Activated T-cell treated with anti-CD3 and anti-CD28 coated beads, Interleukin-2, amount 50 U/mL, for 4 hours (primary cell): ENCODE results near the gene SLIT3. TPM values are rescaled to one million over a fixed set of nuclear protein-coding genes. Genes with fewer than 3 reads are reported as not detected.

Experiments used
- ATAC-seq, 2 donors: fragments of 200-7000 bp; cut with Tn5 transposase; one replicate each; pipeline ENCODE4 v1.10.0; 2021
- DNase-seq: peaks from one replicate; pipeline ENCODE4 v3.0.0-alpha.2; 2020
- H3K27me3 Mint-ChIP-seq: one replicate; pipeline ENCODE4 v1.8.0; 2021; ENCODE audit warnings: low read depth, mixed read lengths
- H3K36me3 Mint-ChIP-seq: one replicate; pipeline ENCODE4 v1.8.0; 2022; ENCODE audit warnings: mixed read lengths; ENCODE audit not compliant: insufficient read depth
- H3K4me1 Mint-ChIP-seq: one replicate; pipeline ENCODE4 v1.8.0; 2021; ENCODE audit warnings: low read depth, mixed read lengths
- H3K4me3 Mint-ChIP-seq: one replicate; pipeline ENCODE4 v1.8.0; 2021; ENCODE audit warnings: mild to moderate bottlenecking, moderate library complexity, mixed read lengths
- H3K9me3 Mint-ChIP-seq: one replicate; pipeline ENCODE4 v1.8.0; 2021; ENCODE audit warnings: mixed read lengths
- total RNA-seq, 3 donors: library from RNA; stranded (reverse); gene quantifications; one replicate each; pipeline ENCODE4 v1.2.1, GENCODE V29; 2021

SLIT3 gene
- total RNA-seq, 3 donors from 2014 or later = 0.03 to 0.16 (median 0.03) TPM

DNA sequence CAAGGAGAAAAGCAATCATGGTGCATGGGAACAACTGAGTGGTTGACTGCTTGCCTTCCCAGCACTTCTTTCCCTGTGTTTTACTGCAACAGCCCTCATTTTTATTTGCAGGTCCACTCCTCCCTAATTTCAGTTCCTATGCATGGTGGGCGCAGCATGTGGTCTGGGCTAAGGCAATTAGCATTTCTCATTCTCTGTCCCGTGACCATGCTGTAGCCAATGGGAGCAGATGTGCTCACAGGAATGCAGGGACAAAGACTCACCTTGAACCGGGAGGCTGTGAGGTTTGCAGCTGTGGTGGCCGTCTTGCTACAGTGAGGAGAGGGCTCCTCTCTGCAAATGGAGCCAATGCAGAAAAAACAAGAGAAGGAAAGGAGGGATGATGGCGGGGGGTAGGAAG, 315.5 kb downstream of the SLIT3 start:
- ATAC-seq = no peak
- H3K27me3 Mint-ChIP-seq = peaks cover 10% of the 10 kb centered on the region

DNA sequence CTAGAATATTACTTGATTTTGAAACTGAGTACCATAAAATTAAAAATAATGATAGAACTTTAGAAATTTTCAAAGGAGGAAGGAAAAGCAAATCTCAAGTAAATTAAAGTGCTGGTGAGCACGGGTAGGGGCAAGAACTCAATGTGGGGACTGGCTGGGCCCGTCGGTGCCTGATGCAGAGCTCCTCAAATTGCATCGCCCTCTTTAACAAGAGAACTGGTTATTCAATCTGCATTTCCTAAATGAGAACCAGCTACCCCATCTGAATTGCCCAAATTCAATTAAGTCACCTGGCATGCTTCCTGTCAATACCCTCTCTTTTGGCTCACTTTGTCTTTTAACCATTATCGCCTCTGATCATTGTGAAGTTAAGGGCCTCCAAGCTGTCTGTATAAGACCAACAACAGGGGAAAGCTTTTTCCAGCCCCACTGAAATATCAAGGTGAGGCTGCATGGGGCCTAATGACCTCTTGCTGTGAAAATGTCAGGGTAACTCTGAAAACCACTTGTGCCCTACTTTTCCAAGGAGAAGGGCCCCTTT, 316.7 kb downstream of the SLIT3 start:
- ATAC-seq (no peak), DNase-seq (no peak)
- Mint-ChIP-seq H3K36me3 (no peaks in the 10 kb centered on the region), H3K9me3 (no peaks in the 10 kb centered on the region), H3K4me1 (no peaks in the 10 kb centered on the region), H3K4me3 (no peak overlapping the region), H3K27me3 (peaks cover 10% of the 10 kb centered on the region)

More for the DNA sequence above, 315.5 kb downstream of the SLIT3 start:
- no peaks in the 10 kb centered on the region for H3K4me1 Mint-ChIP-seq
- no peak for DNase-seq
- H3K4me3 Mint-ChIP-seq = no peak overlapping the region
- H3K36me3 Mint-ChIP-seq = no peaks in the 10 kb centered on the region
- H3K9me3 Mint-ChIP-seq = no peaks in the 10 kb centered on the region

DNA sequence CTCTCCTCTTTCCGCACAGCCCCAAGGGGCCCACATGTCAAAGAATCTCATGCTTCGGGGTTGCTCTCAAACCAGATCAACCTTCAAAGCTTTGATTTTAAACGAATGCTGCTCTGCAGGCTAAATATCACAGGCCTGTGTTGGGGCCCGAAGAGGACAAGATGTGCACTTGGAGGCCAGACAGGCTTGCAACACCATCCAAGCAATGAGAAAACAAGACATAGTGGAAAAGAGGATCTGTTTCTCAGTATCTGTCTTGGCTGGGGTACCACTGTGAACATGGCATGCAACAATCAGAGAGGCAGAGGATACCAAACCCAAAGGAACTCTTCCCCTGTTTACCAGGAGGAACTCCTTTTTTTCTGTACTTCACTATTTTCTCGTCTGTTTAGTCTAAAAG, 321.8 kb downstream of the SLIT3 start:
- peaks cover 15% of the 10 kb centered on the region for H3K27me3 Mint-ChIP-seq
- no peaks in the 10 kb centered on the region for H3K4me1 Mint-ChIP-seq
- no peaks in the 10 kb centered on the region for H3K9me3 Mint-ChIP-seq
- H3K36me3 Mint-ChIP-seq = no peaks in the 10 kb centered on the region
- no peak overlapping the region for H3K4me3 Mint-ChIP-seq
- no peak for DNase-seq
- no peak for ATAC-seq

DNA sequence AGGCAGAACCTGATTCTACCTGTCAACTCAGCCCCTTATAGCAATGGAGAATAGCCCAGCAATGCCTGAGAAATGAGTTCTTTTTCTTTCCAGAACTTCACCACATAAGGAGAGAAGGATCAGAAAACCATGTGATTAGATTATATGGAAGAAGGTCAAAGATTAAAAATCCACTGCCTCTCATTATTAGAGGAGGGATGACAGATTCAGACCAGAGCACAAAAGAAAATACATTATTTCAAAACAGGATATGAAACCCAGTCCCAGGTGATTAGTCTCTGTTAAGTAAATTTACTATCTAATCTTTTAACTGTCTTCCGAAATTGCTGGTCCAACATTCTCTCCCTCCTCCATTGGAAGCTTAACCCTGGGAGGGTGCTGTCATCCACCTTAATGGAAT, 322.4 kb downstream of the SLIT3 start:
- ATAC-seq (no peak), DNase-seq (no peak)
- H3K4me1 Mint-ChIP-seq = no peaks in the 10 kb centered on the region
- no peaks in the 10 kb centered on the region for H3K9me3 Mint-ChIP-seq
- peaks cover 21% of the 10 kb centered on the region for H3K27me3 Mint-ChIP-seq
- H3K4me3 Mint-ChIP-seq = no peak overlapping the region
- no peaks in the 10 kb centered on the region for H3K36me3 Mint-ChIP-seq

DNA sequence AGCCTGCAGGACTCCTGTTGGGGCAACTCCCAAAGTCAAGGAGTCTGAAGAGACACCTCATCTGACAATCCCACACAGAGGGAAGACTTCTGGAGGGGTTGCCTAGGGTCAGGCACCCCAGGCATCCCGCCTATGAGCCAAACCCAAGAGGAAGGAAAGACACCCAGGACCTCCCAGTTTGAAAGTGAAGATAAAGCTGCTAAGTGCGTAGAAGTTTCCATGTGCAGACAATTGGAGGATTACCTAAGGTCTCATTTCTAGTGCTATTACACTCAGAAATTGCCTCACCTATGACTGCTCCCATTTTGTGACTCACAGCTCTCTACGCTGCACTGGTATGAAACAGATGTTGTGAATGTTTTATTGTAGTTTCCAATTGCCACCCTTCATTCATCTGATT, 322.9 kb downstream of the SLIT3 start:
- Mint-ChIP-seq H3K4me3 (no peak overlapping the region), H3K9me3 (no peaks in the 10 kb centered on the region), H3K4me1 (no peaks in the 10 kb centered on the region), H3K36me3 (no peaks in the 10 kb centered on the region), H3K27me3 (peaks cover 22% of the 10 kb centered on the region)
- ATAC-seq (no peak), DNase-seq (no peak)

DNA sequence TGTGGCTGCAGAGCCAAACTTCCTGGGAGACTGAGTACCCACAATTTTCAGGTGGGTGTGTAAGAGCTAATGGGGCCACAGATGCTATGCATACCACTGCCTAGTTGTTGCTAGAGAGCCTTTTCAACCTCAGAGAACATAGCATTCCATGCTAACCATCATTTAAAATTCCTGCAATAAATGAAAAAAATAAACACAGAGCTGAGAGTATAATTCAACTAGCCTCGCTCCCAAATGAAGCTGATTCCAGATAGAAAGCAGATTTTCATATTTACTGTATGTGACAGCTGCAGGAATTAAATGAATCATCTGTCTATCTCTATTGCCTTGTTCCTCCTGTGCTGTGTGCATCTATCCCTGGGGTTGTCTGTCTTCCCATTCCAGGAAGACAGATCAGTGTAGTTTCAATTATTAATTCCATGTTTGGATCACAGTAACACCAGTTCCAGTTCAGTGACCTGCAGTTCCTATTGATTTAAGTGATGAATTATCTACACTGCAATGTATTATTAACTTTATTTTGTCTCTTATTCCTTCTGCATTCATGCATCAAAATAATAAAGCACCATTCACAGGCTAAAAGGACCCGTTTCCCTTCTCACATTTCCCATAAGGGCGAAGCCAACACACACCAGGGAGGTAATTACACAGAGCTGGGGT, 324.5 kb downstream of the SLIT3 start:
- Mint-ChIP-seq H3K36me3 (no peaks in the 10 kb centered on the region), H3K4me1 (no peaks in the 10 kb centered on the region), H3K27me3 (peaks cover 22% of the 10 kb centered on the region), H3K4me3 (no peak overlapping the region), H3K9me3 (no peaks in the 10 kb centered on the region)
- DNase-seq = no peak
- no peak for ATAC-seq

DNA sequence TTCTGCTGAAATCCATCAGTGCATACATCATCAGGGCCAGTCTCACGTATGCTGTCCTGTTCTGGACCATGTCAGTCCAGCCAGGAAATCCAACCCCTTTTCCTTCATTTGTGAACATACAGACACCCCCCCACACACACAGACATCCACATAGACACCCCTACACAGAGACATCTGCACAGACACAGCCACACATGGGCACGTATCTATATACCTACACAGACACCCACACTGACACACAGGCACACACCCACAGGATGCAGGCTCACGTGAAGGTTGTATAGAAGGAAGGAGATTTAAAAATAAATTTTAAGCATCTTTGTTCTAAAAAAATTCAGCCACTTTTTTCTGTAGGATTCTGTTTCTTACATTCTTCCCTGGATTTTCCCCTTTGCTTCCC, 325.6 kb downstream of the SLIT3 start:
- H3K4me3 Mint-ChIP-seq = no peak overlapping the region
- no peaks in the 10 kb centered on the region for H3K36me3 Mint-ChIP-seq
- H3K27me3 Mint-ChIP-seq = peaks cover 22% of the 10 kb centered on the region

DNA sequence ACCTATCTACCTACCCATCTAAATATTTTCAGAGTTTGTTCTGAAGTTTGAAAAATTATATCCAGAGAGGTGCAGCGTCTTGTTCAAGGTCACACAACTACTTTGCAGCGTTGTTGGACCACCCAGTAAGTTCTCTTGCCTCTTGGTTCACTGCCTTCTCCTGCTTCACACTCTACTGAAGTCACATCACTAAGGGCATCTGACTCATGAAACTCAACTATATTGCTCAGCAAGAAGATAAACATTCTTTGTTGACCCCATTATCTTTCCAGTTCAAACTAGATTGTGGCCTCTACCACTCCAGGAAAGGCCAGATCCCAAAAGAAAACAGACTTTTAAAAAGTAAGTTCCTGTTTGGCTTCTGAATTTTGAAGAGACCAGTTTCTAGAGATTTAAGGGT, 326.9 kb downstream of the SLIT3 start:
- H3K27me3 Mint-ChIP-seq = peaks cover 22% of the 10 kb centered on the region
- no peak for ATAC-seq
- H3K9me3 Mint-ChIP-seq = no peaks in the 10 kb centered on the region
- DNase-seq = no peak
- H3K4me3 Mint-ChIP-seq = no peak overlapping the region
- no peaks in the 10 kb centered on the region for H3K4me1 Mint-ChIP-seq
- H3K36me3 Mint-ChIP-seq = no peaks in the 10 kb centered on the region

More for the DNA sequence above, 325.6 kb downstream of the SLIT3 start:
- no peak for ATAC-seq
- DNase-seq = no peak
- Mint-ChIP-seq H3K4me1 (no peaks in the 10 kb centered on the region), H3K9me3 (no peaks in the 10 kb centered on the region)

DNA sequence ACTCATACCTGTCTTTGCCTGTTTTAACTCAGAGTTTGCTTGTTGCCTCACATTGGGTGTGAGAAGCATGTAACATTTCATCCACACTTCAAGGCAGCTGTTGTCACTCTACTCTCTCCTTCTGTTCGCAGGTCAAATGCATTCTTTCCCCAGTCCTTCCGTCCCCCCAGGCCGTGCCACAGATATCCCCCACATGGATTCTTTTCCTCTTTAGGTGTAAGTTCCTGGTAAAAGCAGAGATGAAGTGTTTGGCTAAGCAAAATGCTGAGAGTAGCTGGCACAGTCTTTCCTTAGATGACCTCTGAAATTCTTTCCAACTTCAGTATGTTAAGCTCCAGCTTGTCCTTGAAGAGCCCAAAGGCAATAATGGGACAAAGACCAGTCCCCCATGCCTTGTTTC, 328.2 kb downstream of the SLIT3 start:
- Mint-ChIP-seq H3K36me3 (no peaks in the 10 kb centered on the region), H3K4me3 (no peak overlapping the region), H3K27me3 (peaks cover 28% of the 10 kb centered on the region), H3K9me3 (no peaks in the 10 kb centered on the region), H3K4me1 (no peaks in the 10 kb centered on the region)
- ATAC-seq (no peak), DNase-seq (no peak)

DNA sequence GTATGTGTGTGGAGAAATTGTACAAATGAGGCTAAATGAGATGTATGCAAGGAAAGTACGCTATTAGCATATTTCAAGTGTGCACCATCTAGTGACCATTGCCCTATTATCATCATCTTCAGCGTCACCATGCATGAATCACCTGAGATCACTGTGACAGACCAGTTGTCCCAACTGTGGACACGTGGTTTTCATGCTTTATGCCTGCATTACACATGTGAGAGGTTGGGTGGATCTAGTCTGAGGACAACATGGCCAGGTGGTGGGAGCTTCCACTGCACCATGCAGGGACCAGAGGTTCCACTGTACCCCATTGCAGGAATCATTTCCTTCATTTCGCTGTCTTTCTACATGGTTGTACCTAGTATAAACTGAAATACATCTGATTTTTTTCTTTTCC, 329.8 kb downstream of the SLIT3 start:
- Mint-ChIP-seq H3K9me3 (no peaks in the 10 kb centered on the region), H3K36me3 (no peaks in the 10 kb centered on the region), H3K27me3 (peaks cover 28% of the 10 kb centered on the region), H3K4me3 (no peak overlapping the region), H3K4me1 (no peaks in the 10 kb centered on the region)
- no peak for ATAC-seq
- DNase-seq = no peak

DNA sequence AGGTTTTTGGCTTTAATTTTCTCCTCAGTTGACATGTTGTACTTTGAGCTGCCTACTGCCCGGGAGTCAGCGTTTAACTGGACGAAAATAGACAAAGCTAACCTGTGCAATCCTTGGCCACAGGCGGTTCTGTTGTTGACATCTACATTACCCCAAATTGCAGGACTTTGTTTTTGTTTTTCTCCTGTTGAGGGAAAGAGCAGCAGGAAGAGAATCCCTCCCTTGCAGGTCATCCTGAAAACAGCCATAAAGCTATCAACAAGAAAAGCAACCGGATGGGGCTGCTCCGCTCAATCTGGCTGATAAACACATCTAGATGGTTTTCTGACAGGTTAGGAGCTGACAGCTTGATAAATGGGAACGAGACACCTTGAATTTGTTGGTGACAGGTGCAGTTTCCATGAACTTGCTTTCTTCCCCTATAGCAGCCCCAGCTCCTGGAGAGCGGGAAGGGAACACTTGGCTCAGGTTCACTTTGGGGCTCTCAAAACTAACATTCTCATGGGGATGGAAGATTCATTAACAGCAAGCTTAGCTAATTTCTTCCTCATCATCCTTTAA, 331.5 kb downstream of the SLIT3 start:
- no peaks in the 10 kb centered on the region for H3K36me3 Mint-ChIP-seq
- DNase-seq = no peak
- no peaks in the 10 kb centered on the region for H3K4me1 Mint-ChIP-seq
- no peaks in the 10 kb centered on the region for H3K9me3 Mint-ChIP-seq
- ATAC-seq = no peak
- H3K4me3 Mint-ChIP-seq = no peak overlapping the region
- peaks cover 19% of the 10 kb centered on the region for H3K27me3 Mint-ChIP-seq

DNA sequence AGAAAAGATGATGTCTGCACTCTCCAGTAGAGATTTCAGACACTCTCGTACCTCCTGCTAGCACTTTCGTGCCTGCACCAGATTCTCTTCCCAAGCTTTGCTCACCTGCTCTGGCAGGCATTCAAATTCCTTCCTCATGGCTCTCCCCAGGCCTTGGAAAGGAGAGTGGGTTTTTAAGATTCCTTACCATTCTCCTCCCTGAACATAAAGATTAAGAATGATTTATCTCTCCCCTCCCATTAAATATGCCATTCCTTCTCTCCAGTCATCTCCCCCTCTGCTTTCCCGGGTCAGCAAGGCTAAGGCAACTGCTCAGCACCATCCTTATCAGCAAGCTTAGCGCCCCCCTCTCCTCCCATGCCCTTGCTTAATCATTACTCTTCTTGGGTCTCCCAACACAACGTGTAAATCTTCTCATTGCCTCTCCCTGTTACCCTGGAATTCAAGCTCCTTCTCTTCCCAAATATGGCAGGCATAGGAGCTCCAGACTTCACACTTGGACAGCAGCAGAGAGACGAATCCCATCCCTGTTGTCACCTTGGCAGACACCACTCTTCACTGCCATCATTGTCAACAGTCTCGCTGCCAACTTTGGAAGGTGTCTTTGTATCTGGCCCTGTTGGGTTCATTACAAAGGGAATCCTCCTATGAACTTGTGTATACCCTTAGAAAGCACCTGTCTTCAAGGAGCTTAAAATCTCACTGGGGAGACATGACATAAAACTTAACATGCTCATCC, 332.9 kb downstream of the SLIT3 start:
- H3K36me3 Mint-ChIP-seq = no peaks in the 10 kb centered on the region
- no peak for DNase-seq
- no peaks in the 10 kb centered on the region for H3K4me1 Mint-ChIP-seq
- no peaks in the 10 kb centered on the region for H3K9me3 Mint-ChIP-seq
- peaks cover 9% of the 10 kb centered on the region for H3K27me3 Mint-ChIP-seq
- ATAC-seq = no peak
- H3K4me3 Mint-ChIP-seq = no peak overlapping the region

DNA sequence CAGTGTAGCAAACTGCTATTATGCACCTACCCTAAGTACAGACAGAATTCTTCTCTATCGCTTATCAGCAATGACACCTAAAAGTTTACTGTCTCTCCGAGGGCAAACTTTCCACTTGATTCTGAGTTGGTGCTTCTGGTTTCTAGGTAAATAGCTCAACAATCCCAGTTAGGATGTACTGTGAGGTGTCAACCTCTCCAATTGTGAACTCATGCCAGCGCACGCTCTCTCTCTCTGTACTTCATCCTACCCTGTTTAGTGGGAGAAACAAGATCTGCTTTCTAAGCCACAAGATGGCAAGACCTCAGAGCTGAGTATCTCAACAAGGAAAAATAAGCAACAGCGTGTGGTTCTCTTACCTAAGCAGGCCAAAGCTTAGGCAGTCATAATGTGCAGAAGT, 335.3 kb downstream of the SLIT3 start:
- no peaks in the 10 kb centered on the region for H3K36me3 Mint-ChIP-seq
- DNase-seq (no peak), ATAC-seq (no peak)
- H3K27me3 Mint-ChIP-seq = peaks cover 6% of the 10 kb centered on the region
- no peaks in the 10 kb centered on the region for H3K4me1 Mint-ChIP-seq
- H3K4me3 Mint-ChIP-seq = no peak overlapping the region
- H3K9me3 Mint-ChIP-seq = no peaks in the 10 kb centered on the region

DNA sequence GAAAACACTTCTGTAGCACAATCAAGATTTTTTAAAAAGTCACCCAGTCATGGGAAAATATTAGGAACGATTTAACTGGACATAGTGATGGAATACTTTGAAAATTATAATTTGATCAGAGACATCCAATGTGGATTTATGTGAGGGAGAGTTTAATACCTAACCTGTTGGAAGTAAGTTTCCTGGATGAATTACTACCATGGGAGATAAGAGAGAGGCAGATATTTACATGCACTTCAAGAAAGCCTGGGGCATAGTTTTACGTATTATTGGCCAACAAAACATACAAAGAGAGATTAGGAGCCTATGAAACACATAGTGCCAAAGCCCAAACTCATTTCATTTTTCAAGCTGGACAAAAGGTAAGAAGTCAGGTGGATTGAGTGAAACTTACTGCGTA, 336.8 kb downstream of the SLIT3 start:
- H3K9me3 Mint-ChIP-seq = no peaks in the 10 kb centered on the region
- no peak overlapping the region for H3K4me3 Mint-ChIP-seq
- H3K36me3 Mint-ChIP-seq = no peaks in the 10 kb centered on the region
- H3K27me3 Mint-ChIP-seq = peaks cover 6% of the 10 kb centered on the region
- no peak for DNase-seq
- no peaks in the 10 kb centered on the region for H3K4me1 Mint-ChIP-seq
- ATAC-seq = no peak

DNA sequence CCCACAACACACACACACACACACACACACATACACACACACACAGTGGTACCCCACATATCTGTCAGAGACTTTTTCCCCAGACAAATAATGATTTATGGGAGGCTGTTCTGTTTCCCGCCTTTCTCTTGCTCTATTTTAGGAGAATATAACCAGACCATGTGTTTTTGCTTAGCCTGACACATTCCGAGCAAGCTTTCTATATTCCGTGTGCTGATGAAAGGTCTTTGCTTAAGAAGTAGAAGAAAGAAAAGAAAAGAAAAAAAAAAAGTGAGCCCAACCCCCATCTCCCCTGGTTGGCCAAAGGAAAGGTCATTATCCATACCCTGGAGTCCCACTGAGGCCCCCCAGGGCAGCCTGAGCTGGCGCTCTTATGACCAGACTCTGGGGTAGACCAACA, 338.6 kb downstream of the SLIT3 start:
- Mint-ChIP-seq H3K4me1 (no peaks in the 10 kb centered on the region), H3K36me3 (no peaks in the 10 kb centered on the region), H3K9me3 (no peaks in the 10 kb centered on the region), H3K4me3 (no peak overlapping the region), H3K27me3 (no peaks in the 10 kb centered on the region)
- ATAC-seq (no peak), DNase-seq (no peak)
